NCI-H345 (cell line): Measurements from ENCODE around the gene ACP4.
A peak's percentile ranks its signal among the peaks of the same experiment; 100 is the strongest.
"Not testable (repeated sequence)": the region's sequence is repeated elsewhere in the genome, so short reads cannot be mapped to it uniquely, and the experiment has no call there.

Experiments
- DNase-seq: peaks from one replicate; lab custom pipeline; 2025; lab: John Stamatoyannopoulos, UW

ACP4 gene

GRCh38 chr19:50797429-50797780 is 7.2 kb downstream of the ACP4 start:
- no peak for DNase-seq

DNA sequence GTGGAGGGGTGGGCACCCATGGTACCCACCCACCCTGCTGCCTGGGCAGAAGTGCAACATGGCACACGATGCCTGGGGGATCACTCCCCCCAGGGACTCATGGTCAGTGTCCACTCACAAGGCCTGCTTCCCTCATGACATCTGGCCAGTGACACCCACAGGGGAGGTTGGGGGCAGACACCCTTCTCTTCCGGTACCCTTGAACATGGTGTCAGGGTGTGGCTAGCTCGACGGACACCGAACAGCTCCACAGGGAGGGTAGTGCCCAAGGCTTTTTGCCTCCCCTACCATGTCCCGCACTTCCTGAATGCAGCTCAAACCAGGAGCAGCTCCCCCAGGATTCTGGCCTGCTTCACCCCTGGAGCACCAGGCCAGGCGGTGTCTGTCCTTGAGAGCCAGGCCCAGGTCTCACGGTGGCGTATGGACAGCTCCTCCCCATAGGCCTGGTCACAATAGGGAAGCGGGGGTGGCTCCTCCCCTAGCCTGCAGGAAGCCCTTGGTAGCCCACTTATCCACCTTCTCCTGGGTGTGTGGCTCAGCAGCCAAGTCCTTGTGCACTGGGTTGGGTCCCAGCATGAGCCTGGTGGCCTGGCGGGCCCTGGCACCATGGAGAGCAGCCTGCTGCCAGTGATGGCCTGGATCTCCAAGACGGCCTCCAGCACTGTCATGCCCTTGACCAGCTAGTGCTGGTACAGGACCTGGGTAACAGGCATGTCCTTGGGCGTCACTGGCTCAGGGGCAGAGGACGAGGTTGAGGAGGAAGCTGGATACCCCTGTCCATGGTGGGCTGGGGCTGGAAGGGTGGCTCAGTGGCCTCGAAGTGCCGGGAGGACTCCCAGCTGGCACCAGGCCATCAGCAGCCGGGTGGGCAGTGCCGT is 7.8 kb downstream of the ACP4 start:
- peak; percentile 8 for DNase-seq

- no peak for DNase-seq
Measured at GRCh38 chr19:50798659-50799546, 8.7 kb downstream of the ACP4 start.

GRCh38 chr19:50799547-50799851 is 9.3 kb downstream of the ACP4 start:
- DNase-seq: no peak

DNA sequence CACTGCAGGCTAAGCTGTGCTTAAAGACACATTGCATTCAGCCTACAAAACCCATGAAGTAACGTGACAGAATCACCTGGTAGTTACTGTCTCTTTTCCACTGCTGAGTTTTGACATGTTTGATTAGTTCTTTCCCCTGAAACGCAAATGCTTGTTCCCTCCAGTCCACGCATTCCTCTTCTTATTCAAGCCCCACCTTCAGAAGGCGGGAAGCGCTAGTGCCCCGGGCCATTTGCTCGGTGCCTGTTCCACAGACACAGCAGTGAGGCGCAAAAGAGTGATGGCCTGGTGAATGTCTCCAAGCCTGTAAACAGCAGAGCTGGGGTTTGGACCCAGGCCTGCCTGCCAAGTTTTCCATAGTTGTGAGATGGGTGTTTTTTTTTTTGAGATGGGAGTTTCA is 10.9 kb downstream of the ACP4 start:
- no peak for DNase-seq

DNA sequence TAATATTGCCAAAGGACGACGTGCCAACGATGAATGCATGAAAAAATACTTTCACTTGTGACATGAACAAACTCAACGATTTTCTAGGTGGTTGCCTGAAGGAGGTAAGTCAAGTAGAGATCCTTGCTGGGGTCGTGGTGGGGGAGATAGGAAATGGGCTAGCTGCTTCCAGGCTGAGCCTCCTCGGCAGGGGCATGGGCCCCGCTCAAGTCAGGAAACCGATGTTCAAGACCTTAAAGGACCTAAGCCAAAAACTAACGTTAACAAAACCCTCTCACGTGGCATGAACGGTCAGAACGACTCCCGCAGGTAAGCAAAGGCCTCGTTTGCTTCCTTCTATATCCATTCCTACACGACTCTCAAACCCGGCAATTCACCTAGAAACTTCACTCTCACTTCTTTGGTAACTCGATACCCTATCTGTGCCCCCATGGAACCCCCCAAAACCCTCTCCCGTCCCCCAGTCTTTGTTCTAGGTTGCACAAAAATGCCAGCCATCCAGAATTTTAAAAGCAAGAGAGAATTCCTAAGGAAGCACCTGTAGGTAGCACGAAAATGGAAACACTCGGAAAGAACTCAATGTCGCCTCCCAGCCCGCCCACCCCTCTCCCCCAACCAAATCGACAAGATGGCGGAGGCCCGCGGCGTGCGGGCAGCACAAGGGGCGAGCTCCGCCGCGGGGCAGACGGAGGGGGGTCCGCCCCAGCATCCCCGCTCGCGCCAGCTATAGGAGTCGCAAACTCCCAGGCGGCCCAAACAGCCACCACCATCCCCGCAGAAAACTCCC is 13.6 kb downstream of the ACP4 start:
- peak; percentile 29 for DNase-seq

DNA sequence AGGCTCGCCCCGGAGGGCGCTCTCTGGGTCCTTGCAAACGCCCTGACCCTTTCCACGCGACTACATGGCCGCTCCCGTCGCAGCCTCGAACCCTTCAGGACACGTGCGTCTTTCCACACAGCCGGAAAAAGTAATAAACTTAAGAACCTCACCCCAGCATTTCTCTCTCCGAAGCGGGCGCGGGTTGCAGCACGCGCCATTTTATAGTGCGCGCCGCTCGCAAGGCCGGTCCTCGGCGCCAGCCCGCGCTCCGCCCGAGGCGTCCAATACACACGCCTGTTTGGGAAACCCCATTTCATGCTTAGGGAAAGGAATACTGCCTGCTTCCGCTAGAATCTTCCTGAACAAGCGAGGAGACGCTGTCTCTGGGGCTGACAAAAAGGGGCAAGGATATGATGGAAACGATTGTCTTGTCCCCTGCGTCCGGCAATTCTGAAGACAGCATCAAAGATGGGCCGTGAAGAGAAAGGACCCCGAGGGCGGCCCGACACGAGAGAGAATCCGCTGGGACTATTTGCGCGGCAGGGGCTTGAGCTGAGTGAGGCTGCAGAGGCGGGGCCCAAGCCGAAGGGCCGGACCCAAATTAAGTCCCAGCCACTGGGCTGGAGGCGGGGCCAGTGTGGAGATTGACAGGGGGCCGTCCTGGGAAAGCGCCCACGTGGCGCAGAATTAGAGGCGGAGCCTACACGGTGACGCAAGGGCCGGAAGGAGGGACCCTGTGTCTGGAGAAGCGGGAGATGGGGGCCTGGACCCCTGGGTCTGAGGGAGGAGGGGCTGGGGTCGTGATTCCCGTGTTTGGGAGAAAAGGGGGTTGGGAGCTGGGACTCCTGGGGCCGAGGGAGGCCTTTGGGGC is 14.4 kb downstream of the ACP4 start:
- peak; percentile 96 for DNase-seq

GRCh38 chr19:50808856-50809255 is 18.6 kb downstream of the ACP4 start:
- DNase-seq: no peak

GRCh38 chr19:50811622-50812238 is 21.5 kb downstream of the ACP4 start:
- not testable (repeated sequence) for DNase-seq

DNA sequence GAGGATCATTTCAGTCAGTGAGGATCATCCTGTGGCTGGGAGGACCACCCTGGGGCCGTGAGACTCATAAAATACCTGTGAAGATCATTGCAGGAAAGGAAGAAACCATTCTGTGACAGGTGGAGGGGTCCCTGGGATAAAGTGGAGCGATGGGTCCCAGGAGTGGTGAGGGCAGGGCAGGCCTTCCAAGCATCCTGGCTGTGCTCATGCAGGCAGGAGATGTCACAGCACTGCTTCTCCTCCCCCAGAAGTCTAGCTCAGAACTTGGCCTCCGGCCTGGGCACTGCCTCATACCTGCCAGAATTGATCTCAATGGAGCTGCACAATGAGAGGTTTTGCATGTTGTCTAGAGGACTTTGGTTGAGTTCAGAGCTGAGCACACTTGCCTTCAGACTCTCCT is 22.3 kb downstream of the ACP4 start:
- no peak for DNase-seq

DNA sequence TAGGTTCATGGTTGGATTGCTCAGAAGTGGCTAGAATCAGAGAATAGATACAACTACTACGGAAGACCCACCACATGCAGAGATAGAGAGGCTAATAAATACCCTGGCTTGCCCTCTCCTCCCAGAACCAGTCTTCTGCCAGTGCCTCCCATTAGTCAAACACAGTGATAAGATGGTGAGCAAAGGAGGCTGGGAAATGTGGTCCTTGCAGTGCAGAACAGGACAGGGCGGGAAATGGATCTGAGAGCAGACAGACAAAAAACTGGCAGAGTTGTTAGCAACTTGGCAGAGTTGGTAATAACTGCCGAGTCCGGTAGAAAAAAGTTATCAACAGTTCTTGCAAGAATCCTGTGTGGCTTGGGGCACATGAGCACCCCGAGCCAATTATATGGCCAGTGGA is 24.7 kb downstream of the ACP4 start:
- no peak for DNase-seq

DNA sequence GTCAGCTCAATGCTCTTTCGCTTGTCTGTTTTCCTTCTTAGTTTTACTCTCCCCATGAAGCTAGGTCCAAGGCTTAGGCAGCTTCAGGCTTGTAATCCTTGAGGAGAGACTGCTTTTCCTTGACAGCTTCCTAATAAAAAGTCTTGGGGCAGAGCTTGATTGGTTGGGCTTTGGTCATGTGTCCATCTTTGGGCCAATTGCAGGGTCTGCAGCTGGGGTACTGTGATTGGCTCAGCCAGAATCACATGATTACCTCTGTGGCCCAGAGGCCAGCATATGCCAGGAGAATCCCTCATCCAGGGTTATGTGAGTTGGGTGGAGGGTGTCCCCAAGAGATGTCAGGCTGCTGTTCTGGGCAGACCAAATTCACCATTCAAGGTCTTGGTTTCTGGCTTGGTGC is 25.2 kb downstream of the ACP4 start:
- no peak for DNase-seq

DNA sequence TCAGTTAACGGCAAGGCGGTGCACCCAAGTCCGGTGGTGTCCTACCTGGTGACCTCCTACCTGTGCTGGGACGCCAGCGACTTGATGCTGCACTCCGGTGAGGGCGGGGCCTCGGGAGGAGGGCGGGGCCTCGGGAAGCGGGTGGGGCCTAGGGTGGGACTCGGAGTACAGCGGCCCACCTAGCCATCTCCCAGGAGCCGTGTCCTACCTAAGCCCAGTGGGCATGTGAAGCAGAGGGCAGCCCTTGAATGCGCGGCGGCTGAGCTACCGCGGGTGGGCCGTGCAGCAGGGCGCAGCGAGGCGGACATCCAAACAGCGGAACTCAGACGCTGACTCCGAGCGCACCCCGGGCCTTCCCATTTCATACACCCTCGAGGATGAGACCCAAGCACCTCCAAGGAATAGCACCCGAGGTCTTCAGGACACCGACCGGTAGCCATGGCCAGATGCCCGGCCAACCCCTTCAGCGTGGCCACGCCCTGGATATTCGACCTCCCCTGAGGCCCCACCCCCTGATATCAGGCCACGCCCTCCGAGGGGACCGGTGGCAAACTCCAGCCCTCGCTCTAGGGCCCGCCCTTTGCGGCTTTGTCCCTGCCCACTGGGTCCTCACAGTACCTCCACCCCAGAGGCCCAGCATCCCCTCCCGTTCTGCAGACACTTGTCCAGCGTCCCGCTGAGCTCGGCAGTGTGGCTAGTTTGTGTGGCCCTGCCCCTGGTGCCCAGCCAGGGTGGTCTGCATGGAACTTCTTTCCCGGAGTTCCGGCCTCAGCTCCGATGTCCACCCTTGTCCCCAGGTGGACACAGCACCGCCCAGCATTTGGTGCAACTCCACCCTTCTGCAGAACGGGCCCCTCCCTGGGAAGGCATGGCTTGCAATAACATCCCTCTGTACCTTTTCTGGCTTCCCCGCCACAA is 28.0 kb downstream of the ACP4 start:
- peak; percentile 84 for DNase-seq

- DNase-seq: peak; percentile 10
Measured at GRCh38 chr19:50818859-50819472, 28.8 kb downstream of the ACP4 start.

DNA sequence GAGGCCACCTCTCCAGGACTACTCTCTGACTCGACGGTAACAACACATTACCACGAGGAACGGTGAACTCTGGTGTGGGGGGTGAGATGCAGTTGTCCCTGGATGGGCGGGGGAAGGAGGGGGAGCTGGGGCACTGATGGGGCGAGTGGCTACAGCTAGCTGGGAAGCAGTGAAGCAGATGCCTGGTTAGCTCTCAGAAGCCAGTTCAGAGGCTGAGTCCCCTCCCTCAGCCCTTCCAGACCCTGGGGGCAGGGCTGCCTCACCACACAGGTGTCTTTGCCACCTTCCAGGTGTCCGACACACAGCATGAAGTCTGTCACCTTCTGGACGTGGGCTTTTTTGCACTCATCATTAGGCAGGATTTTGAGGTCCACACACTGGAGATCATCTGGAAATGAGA is 29.4 kb downstream of the ACP4 start:
- no peak for DNase-seq

DNA sequence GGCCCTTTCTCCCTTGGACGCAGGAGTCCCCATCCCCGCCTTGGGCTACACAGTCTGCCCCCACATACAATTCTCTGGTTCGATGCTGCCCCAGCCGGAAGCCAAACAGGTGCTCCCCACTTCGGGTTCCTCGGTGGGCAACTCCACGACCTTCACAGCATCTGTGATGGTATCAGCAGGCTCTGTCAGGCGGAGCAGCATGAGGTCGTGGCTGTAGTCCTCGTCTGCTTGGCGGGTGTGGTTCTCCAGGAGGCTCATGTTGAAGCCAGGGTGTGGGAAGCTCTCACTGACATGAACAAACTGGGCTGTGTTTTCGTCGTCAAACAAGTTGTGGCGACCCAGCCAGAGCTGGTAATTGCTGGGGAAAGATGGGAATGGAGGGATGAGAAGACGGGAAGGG is 29.9 kb downstream of the ACP4 start:
- DNase-seq: no peak

DNA sequence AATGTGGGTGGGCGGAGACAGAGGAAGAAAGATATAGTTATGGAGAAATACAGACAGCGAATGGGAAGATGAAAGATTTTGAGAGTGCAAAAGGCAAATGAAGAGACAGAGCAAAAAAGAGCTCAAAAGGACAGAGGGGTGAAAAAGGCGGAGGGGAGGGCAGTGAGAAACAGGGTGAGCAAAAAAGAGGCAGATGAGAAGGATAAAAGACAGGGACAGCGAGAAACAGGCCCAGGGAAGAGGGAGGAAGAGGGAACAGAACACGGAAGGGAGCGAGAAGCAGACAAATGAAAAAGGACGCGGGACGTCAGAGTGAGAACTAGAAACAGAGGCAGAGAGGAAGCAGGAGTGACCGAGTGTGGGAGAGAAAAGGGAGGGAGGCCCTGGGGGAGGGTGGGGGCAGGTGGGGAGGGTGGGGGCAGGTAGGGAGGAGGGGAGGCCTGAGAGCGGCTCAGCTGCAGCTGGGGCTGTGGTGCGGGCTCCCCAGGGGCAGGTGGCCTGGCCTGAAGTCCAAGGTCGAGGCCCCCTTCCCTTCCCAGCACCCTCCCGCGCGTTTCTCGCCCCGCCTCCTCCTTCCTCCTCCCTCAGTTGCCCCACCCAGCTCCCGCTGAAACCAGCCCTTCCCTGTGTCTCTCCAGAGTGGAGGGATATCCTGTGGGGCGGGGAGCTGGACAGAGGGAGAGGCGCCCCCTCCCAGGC is 30.5 kb downstream of the ACP4 start:
- DNase-seq: no peak

DNA sequence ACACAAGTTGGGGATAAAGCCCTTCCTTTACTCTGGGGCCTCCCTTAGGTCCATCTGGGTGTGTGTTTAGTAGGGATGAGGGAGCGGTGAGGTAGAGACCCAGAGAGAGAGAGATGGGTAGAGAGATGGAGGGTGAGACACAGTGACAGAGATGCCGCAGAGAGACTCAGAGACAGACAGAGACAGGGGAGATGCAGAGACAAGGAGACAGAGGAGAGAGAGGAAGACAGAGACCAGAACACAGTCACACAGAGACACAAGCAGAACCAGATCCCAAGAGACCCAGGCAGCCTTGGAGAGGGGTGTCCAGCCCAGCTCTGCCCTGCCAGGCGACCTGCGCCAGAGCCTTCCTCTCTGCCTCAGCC is 31.0 kb downstream of the ACP4 start:
- DNase-seq: no peak

DNA sequence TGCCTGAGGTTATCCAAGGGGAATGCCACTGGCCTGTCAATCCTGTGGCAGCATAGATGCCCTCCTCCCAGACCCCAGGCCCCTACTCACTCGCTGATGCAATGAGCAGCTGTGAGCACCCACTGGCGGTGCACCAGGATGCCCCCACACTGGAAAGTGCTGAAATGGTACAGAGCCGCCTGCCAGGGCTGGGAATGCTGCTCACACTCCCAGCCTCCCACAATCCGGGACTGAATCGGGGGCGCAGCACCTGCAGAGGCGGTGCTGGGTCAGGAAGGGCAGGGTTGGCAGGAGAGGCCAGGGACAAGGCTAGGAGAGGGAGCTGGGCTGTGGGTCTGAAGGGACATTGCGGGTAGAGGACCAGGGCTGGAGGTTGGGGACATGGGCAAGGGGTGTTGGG is 31.4 kb downstream of the ACP4 start:
- no peak for DNase-seq
